Prostate gland (tissue), 2 donors: ENCODE measurements around the gene SLC35E3.
"Not testable (repeated sequence)": the region's sequence is repeated elsewhere in the genome, so short reads cannot be mapped to it uniquely, and the experiment has no call there.

Experiments
- CTCF ChIP-seq, 4 experiments: fragments of 200-600 bp in 2 of 4; fragments of 450-650 bp in 2 of 4; sonication (generic) in 2 of 4; IDR thresholded peaks; 1 replicate in 3 of 4; 2 replicates in 1 of 4; pipeline ENCODE4 v1.5.1; 2016 to 2019; ENCODE audit warnings: antibody characterized with exemption in 4 of 4, mild to moderate bottlenecking in 2 of 4, moderate library complexity in 2 of 4
- POLR2A ChIP-seq: fragments of 450-650 bp; IDR thresholded peaks from one replicate; pipeline ENCODE4 v1.6.1; 2016; ENCODE audit warnings: antibody characterized with exemption, mild to moderate bottlenecking
- POLR2AphosphoS5 ChIP-seq: sonication (generic); formaldehyde crosslinking; IDR thresholded peaks from one replicate; pipeline ENCODE4 v1.6.1; 2017; ENCODE audit warnings: antibody characterized with exemption

DNA sequence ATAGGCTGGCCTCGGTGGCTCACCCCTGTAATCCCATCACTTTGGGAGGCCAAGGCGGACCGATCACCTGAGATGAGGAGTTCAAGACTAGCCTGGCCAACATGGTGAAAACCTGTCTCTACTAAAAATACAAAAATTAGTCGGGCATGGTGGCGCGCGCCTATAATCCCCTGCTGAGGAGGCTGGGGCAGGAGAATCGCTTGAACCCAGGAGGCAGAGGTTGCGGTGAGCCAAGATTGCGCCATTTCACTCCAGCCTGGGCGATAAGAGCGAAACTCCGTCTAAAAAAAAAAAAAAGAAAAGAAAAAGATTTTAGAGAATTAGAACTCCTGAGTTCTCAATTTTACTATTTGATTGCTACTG, 64.0 kb downstream of the SLC35E3 start:
- not testable (repeated sequence) for TF ChIP-seq POLR2AphosphoS5; CTCF (IDR thresholded peaks at IDR 0.05); POLR2A
